Caki2 (cell line): ENCODE data around the gene MYCBP. TPM values are rescaled to one million over a fixed set of nuclear protein-coding genes. Genes with fewer than 3 reads are reported as not detected.

ENCODE experiments used
- total RNA-seq: library from RNA; depleted of rRNA; stranded (reverse); fragments of >200 nt; shearing (Covaris generic); gene quantifications from 2 replicates; pipeline ENCODE4 v1.2.3, GENCODE V29; 2014; ENCODE audit warnings: low replicate concordance; rRNA removed

MYCBP gene
- total RNA-seq, 1 experiment from 2014 or later, result 13.9 TPM

Other genes starting within 250 kb of the MYCBP start
- 19.2 and 24.2 TPM in 2 replicates for gene RRAGC, start 13.6 kb downstream of the MYCBP start, total RNA-seq
- not detected in 2 replicates for gene GJA9, start 8.2 kb upstream of the MYCBP start, total RNA-seq
- gene RHBDL2, start 68.5 kb upstream of the MYCBP start, total RNA-seq, result 1.2 and 2.7 TPM in 2 replicates
- gene AKIRIN1, start 117.9 kb upstream of the MYCBP start, total RNA-seq, result 8.5 and 38.0 TPM in 2 replicates
- gene NDUFS5, start 153.0 kb upstream of the MYCBP start, total RNA-seq, result 693 and 857 TPM in 2 replicates